HPDE6-E6E7 (cell line): ENCODE measurements around the gene POP7.
"Not testable (repeated sequence)": the region's sequence is repeated elsewhere in the genome, so short reads cannot be mapped to it uniquely, and the experiment has no call there.

Source experiments
- DNase-seq: peaks from one replicate; pipeline ENCODE4 v3.0.0; 2011; ENCODE audit warnings: missing footprints; ENCODE audit errors: extremely low spot score

Gene POP7

DNA sequence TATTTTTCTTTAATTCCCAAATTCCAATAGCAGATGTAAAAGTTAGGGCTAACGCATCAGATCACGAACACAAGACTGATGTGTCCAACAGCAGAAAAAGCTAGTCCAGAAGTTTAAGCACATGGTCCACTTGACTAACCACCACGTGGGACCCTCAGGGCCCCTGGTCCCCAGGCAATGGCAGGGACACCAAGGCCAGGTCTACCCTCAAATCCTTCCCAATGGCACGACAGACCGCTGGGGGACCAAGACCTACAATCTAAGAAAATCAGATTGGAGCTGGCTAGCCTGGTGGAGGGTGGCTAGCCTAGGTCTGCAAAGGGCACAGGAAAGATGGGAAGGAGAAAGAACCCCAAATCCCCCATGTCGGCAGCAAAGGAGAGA lies 13.4 kb upstream of the POP7 start:
- no peak for DNase-seq

DNA sequence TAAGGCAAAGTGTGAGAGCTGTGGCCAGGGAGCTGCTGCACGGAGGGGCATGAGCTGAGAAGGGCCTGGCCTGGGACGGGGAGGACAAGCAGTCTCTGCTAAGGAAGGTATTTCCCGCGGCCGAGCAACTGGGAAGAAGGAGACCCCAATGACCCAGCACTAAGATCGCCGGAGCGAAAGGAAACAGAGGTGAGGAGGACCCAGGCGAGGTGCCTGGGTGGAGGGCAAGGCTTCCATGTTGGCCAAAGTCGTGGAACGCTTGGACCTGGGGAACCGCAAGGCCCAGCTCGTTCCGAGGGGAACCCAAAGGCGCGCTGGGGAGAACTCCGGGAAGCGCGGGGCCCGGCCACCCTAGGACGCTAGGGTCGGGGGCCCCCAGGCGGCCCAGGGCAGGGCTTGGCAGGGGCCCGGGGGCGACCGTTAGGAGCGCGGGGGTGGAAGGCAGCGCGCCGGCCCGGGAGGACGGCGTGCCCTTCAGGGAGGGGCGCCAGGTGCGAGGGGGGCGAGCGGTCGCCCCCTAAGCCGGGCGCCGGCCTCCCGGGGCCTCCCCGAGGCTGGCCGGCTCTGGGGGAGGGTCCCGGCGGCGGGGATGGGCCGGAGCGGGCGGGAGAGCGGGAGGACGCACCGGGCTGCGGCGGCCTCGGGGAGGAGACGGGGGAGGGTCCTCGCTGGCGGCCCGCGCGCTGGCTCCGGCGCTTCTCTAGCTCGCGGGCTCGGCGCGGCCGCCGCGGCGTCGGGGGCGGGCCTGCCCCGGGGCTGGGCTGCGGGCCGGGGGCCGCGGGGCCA lies 12.4 kb upstream of the POP7 start:
- no peak for DNase-seq

DNA sequence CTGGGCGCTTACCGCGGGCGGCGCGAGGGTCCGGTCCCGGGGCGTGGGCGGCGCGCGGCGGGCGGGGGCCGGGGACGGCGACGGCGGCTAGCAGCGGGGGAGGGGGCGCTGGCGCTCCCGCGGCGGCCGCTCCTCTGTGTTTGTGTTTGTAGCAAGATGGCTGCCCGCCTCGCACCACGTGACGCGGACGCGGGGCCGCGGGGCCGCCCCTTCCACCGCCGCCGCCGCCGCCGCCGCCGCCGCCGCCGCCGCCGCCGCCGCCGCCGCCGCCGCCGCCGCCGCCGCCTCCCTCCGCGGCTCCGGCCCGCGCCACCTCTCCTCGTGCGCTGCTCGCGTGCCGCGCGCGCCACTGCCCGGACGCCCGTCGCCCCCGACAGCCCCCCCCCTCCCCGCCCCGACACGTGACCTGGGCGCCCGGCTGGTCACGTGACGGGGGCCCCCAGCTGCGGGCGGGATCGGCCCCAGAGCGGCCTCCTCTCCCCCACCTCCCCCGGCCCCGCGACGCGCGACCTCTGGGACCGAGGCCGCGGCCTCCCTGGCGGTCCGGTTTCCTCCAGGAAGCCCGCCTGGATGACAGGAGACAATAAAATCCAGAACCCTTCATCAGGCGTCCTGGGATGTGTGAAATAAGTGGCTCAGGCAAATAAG lies 11.7 kb upstream of the POP7 start, which contains the start of gene GIGYF1:
Gene GIGYF1, minus strand, starts transcription at position 153 of the 648 bp plus-strand sequence. CDS start 6,012 bp downstream, outside the sequence.
- no peak for DNase-seq

DNA sequence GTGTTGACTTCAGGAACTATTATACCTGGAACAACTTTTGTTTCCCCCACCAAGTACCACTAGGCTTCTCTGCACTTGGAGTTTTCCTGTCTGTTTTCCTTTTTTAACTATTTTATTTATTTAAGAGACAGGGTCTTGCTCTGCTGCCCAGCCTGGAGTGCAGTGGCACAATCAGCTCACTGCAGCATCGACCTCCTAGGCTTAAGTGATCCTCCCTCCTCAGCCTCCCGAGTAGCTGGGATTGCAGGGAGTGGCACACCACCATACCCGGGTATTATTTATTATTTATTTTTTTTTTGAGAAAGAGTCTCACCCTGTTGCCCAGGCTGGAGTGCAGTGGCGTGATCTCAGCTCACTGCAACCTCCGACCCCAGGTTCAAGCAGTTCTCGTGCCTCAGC lies 9.8 kb upstream of the POP7 start:
- DNase-seq, result no peak

DNA sequence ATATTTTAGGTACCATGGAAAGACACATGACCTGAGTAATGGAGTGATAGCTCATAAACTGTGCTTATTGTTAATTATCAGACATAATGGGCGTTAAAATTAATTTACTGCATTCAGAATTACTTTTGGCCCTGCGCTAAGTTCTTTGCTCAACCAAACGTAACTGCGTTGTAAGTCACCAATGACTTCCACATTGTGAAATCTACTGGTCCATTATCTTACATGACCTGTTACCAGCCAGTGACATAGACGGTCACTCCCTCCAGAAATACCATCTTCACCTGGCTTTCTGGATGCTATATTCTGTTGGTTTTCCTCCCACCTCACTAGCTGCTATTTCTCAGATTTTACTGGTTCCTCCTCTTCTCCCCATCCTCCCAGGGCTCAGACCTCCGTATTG lies 6.9 kb upstream of the POP7 start:
- no peak for DNase-seq

DNA sequence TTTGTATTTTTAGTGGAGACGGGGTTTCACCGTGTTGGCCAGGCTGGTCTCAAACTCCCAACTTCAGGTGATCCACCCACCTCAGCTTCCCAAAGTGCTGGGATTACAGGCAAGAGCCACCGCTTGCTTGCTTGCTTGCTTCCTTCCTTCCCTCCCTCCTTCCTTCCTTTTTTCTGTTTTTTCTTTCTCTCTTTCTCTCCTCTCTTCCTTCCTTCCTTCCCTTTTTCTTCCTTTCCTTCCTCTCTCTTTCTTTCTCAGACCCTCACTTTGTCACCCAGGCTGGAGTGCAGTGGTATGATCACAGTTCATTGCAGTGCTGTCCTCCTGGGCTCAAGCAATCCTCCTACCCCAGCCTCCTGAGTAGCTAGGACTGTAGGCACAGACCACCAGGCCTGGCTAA lies 4.8 kb upstream of the POP7 start:
- DNase-seq, result not testable (repeated sequence)

DNA sequence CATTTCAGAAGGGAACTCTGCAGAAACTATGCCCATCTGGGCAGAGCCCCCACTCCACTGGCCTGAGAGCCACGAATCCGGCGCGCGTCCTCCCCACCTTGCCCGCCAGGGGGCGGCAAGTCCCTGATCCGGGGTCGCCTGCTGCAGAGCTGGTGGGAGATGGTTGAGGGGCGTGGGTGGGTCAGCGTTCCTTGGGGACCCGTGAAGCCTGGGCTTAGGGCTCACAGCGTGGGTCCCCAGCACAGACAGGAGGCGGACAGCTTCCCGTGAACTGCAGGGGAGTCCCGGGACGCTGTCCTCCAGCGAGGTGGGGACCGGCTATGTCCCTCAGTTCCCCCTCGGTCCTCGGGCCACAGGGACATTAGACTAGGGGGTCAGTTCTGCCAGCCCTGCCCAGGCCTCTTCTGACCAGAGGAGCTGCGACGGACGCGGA lies 585 bp upstream of the POP7 start:
- peak; percentile 83 for DNase-seq

DNA sequence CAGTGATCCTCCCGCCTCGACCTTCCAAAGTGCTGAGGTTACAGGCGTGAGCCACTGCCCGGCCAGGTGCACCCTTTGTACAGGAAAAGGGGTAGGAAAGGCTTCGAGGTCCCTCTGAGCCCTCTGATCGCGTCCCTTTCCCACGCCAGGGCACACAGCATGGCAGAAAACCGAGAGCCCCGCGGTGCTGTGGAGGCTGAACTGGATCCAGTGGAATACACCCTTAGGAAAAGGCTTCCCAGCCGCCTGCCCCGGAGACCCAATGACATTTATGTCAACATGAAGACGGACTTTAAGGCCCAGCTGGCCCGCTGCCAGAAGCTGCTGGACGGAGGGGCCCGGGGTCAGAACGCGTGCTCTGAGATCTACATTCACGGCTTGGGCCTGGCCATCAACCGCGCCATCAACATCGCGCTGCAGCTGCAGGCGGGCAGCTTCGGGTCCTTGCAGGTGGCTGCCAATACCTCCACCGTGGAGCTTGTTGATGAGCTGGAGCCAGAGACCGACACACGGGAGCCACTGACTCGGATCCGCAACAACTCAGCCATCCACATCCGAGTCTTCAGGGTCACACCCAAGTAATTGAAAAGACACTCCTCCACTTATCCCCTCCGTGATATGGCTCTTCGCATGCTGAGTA lies 871 bp downstream of the POP7 start:
- no peak for DNase-seq

DNA sequence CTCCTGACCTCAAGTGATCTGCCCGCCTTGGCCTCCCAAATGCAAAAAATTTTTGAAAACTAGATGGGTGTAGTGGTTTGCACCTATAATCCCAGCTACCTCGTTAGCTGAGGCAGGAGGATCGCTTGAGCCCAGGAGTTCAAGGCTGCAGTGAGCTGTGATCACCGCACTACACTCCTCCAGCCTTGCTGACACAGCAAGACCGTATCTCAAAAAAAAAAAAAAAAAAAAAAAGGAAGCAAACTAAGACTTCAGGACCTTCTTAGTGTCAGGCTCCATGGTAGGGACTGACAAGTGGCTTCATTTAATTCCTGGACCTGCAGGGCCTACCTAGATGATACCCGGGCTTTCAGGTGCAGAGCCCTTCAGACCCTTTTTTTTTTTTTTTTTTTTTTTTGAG lies 2.5 kb downstream of the POP7 start:
- DNase-seq, result no peak

DNA sequence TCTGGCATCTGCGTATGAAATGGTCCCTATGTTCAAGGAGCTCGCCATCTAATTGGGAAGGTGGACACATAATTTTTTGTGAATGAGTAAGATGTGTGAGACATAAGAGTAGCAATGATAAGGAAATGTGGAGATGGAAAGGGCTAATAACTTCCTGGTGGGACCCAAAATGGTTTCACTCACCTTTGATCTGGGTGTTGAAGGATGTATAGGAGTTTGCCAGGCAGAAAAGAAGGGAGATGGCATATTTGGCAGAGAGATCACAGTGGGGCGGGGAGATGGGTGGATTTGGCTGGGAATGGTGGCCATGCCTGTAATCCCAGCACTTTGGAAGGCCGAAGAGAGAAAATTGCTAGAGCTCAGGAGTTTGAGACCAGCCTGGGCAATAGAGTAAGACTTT lies 4.5 kb downstream of the POP7 start:
- DNase-seq, result no peak

DNA sequence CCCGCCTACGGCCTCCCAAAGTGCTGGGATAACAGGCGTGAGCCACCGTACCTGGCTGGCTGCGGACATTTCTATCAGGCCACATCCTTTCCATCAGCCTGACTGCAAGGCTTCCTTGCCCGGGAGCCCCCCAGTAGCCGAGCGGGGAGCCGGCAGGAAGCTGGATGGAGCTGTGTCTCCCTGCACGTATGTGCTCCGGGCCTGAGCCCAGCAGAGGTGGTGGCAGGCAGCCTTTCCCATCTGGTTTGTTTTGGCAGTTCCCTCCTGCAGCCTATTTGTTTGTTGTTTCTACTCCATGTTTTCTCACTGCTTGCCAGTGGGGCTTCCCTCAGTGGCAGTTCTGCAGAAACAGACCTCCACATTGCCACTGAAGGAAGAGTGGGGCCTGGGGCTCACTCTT lies 5.4 kb downstream of the POP7 start:
- no peak for DNase-seq

DNA sequence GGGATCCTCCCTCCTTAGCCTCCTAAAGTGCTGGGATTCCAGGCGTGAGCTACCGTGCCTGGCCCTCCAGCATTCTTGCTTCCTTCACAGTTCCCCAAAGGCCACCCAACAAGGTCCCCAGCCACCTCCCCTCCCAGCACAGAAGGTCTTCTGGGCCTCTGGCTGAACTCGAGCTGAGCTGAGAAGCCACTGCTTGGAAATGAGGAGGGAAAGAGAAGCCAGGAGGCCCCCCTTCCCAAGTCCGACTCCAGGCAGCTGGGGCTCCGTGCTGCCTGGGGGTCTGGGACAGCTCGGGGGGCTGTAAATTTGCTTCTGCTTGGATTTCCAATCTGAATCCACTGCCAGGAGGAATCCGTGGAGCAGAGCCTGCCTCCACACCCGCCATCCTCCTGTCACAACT lies 8.8 kb downstream of the POP7 start:
- DNase-seq, result no peak

DNA sequence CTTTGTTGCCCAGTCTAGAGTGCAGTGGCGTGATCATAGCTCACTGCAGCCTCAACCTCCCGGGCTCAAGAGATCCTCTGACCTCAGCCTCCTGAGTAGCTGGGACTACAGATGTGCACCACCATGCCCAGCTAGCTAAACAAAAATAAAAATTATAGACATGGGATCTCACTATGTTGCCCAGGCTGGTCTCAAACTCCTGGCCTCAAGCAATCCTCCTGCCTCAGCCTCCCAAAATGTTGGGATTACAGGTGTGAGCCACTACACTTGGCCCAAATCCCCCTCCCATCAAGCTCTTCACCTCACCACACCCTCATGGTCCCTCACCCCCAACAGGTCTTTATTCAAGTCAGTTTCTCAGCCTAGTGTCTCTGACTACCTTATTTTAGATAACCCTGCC lies 11.2 kb downstream of the POP7 start:
- not testable (repeated sequence) for DNase-seq

DNA sequence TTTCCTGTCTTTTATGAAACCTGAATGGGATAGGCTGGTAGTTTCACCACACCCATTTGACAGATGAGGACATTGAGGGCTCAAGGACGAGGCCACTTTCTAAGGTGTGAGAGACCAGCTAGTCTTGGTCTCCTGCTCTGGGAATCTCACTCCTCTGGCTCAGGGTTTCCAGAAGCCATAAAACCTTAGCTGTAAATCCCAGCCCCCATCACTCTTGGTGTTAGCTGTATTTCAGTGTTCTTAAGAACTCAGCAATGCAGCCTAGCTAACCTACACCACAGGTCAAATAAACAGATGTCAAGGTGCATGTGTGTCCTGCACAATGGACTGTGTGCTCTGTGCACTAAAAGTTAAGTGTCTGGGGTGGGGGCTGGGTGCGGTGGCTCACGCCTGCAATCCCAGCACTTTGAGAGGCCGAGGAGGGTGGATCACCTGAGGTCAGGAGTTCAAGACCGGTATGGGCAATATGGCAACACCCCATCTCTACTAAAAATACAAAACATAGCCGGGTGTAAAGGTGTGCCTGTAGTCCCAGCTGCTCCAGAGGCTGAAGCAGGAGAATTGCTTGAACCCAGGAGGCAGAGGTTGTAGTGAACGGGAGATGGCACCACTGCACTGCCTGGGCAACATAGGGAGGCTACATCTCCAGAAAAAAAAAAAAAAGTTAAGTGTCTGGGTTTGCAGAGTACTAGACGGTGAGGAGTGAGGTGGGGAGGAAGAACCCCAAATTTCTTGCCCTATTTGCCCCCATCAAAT lies 13.8 kb downstream of the POP7 start:
- no peak for DNase-seq

DNA sequence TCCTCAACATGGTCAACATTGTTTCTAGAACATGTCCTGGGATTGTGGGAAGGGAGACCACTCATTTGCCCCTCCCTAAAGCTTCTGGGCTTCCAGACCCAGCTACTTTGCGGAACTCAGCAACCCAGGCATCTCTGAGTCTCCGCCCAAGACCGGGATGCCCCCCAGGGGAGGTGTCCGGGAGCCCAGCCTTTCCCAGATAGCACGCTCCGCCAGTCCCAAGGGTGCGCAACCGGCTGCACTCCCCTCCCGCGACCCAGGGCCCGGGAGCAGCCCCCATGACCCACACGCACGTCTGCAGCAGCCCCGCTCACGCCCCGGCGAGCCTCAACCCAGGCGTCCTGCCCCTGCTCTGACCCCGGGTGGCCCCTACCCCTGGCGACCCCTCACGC lies 14.4 kb downstream of the POP7 start, which contains the start of gene EPO:
Gene EPO, plus strand, starts transcription at position 190 of the 392 bp plus-strand sequence. CDS start 513 bp downstream, outside the sequence.
- DNase-seq, result no peak

DNA sequence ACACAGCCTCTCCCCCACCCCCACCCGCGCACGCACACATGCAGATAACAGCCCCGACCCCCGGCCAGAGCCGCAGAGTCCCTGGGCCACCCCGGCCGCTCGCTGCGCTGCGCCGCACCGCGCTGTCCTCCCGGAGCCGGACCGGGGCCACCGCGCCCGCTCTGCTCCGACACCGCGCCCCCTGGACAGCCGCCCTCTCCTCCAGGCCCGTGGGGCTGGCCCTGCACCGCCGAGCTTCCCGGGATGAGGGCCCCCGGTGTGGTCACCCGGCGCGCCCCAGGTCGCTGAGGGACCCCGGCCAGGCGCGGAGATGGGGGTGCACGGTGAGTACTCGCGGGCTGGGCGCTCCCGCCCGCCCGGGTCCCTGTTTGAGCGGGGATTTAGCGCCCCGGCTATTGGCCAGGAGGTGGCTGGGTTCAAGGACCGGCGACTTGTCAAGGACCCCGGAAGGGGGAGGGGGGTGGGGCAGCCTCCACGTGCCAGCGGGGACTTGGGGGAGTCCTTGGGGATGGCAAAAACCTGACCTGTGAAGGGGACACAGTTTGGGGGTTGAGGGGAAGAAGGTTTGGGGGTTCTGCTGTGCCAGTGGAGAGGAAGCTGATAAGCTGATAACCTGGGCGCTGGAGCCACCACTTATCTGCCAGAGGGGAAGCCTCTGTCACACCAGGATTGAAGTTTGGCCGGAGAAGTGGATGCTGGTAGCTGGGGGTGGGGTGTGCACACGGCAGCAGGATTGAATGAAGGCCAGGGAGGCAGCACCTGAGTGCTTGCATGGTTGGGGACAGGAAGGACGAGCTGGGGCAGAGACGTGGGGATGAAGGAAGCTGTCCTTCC lies 15.0 kb downstream of the POP7 start:
- DNase-seq, result no peak

DNA sequence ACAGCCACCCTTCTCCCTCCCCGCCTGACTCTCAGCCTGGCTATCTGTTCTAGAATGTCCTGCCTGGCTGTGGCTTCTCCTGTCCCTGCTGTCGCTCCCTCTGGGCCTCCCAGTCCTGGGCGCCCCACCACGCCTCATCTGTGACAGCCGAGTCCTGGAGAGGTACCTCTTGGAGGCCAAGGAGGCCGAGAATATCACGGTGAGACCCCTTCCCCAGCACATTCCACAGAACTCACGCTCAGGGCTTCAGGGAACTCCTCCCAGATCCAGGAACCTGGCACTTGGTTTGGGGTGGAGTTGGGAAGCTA lies 15.5 kb downstream of the POP7 start:
- DNase-seq, result no peak

DNA sequence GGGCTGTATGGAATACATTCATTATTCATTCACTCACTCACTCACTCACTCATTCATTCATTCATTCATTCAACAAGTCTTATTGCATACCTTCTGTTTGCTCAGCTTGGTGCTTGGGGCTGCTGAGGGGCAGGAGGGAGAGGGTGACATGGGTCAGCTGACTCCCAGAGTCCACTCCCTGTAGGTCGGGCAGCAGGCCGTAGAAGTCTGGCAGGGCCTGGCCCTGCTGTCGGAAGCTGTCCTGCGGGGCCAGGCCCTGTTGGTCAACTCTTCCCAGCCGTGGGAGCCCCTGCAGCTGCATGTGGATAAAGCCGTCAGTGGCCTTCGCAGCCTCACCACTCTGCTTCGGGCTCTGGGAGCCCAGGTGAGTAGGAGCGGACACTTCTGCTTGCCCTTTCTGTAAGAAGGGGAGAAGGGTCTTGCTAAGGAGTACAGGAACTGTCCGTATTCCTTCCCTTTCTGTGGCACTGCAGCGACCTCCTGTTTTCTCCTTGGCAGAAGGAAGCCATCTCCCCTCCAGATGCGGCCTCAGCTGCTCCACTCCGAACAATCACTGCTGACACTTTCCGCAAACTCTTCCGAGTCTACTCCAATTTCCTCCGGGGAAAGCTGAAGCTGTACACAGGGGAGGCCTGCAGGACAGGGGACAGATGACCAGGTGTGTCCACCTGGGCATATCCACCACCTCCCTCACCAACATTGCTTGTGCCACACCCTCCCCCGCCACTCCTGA lies 16.7 kb downstream of the POP7 start:
- DNase-seq, result no peak

DNA sequence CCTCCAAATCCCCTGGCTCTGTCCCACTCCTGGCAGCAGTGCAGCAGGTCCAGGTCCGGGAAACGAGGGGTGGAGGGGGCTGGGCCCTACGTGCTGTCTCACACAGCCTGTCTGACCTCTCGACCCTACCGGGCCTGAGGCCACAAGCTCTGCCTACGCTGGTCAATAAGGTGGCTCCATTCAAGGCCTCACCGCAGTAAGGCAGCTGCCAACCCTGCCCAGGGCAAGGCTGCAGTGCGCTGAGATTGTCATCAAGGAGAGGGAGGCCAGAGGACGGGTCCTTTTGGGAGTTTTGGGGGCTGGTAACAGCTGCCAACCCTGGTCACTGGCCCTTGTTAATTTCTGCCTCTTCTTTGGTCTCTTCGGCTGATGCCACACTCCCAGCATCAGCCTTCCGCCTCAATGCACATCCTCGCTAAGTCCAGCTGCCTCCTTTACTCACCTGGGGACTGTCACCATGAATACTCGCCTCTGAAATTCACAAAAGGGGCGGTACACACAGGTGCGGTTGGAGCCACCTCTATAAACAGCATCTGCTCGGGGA lies 17.9 kb downstream of the POP7 start:
- DNase-seq, result no peak

DNA sequence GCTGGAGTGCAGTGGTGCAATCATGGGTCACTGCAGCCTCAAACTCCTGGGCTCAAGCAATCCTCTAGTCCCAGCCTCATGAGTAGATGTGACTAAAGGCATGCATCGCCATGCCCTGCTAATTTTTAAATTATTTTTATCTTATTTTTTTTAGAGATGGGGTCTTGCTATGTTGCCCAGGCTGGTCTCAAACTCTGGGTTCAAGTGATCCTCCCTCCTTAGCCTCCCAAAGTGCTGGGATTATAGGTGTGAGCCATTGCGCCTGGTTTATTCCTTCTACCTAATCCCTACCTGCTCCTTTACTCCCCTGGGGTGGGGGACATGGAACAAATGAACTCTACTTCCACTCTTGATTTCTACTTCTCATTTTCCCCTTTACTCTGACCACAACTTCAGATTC lies 18.4 kb downstream of the POP7 start:
- not testable (repeated sequence) for DNase-seq
